WTC11 (cell line): Measurements from ENCODE around the gene CHTF18.

ENCODE experiments used
- CTCF ChIP-seq: fragments of 200-600 bp; IDR thresholded peaks from 2 replicates; pipeline ENCODE4 v1.8.0; 2022; ENCODE audit warnings: antibody characterized with exemption
- MLX ChIP-seq: sonication (generic); formaldehyde crosslinking; IDR thresholded peaks from 2 replicates; pipeline ENCODE4 v1.8.1; 2023; ENCODE audit warnings: mild to moderate bottlenecking, missing genetic modification reagents, moderate library complexity
- TCF7 ChIP-seq: sonication (generic); formaldehyde crosslinking; IDR thresholded peaks from 2 replicates; pipeline ENCODE4 v1.8.0; 2022; ENCODE audit warnings: mild to moderate bottlenecking, low read depth, missing genetic modification reagents, moderate library complexity

- no peak for TF ChIP-seq CTCF
- no peak for TF ChIP-seq TCF7 (CRISPR knock-in tag)
- no peak for TF ChIP-seq MLX
These were observed 24.2 kb upstream of the CHTF18 start for GRCh38 chr16:764184-764750.
